DND-41 (cell line): ENCODE measurements around the gene SKIL.

Experiments
- ATAC-seq: fragments of 200-7000 bp; cut with Tn5 transposase; 3 replicates; pipeline ENCODE4 v1.9.1; 2021; ENCODE audit warnings: low read depth; ENCODE audit not compliant: insufficient read depth
- DNase-seq: peaks from one replicate; pipeline ENCODE4 v3.0.0-alpha.2; 2020
- H2AFZ ChIP-seq: 2 replicates; pipeline ENCODE4 v1.6.0; 2012; ENCODE audit warnings: low read depth, low read length
- H3K27ac ChIP-seq: 2 replicates; pipeline ENCODE4 v1.5.1; 2012; ENCODE audit warnings: low read length, inconsistent platforms
- H3K27me3 ChIP-seq: fragments of 200-600 bp; sonication (generic); 2 replicates; pipeline ENCODE4 v1.6.0; 2012; ENCODE audit warnings: low read length, mild to moderate bottlenecking, inconsistent platforms; ENCODE audit not compliant: insufficient read depth, poor library complexity
- H3K36me3 ChIP-seq: 2 replicates; pipeline ENCODE4 v1.5.1; 2012; ENCODE audit warnings: low read length, inconsistent platforms; ENCODE audit not compliant: insufficient read depth
- H3K4me1 ChIP-seq: 2 replicates; pipeline ENCODE4 v1.5.1; 2012; ENCODE audit warnings: mild to moderate bottlenecking, low read length; ENCODE audit not compliant: insufficient read depth
- H3K4me2 ChIP-seq: 2 replicates; pipeline ENCODE4 v1.6.0; 2012; ENCODE audit warnings: mild to moderate bottlenecking, moderate library complexity, low read length, inconsistent platforms; ENCODE audit not compliant: insufficient read depth
- H3K4me3 ChIP-seq, 2 experiments: fragments of 200-600 bp in 1 of 2; shearing (Covaris generic) in 1 of 2; 2 replicates each; pipeline ENCODE4 v1.5.1; 2012 to 2016; ENCODE audit warnings: inconsistent platforms in 2 of 2, low read length in 2 of 2, mild to moderate bottlenecking in 2 of 2, low read depth in 1 of 2, moderate library complexity in 1 of 2
- H3K79me2 ChIP-seq: 2 replicates; pipeline ENCODE4 v1.6.0; 2012; ENCODE audit warnings: low read length, inconsistent platforms; ENCODE audit not compliant: insufficient read depth
- H3K9ac ChIP-seq: 2 replicates; pipeline ENCODE4 v1.6.0; 2012; ENCODE audit warnings: low read depth, mild to moderate bottlenecking, inconsistent platforms, low read length, moderate library complexity
- H3K9me3 ChIP-seq: 2 replicates; pipeline ENCODE4 v1.5.1; 2012; ENCODE audit warnings: low read length, moderate library complexity, mild to moderate bottlenecking, inconsistent platforms; ENCODE audit not compliant: insufficient read depth, severe bottlenecking
- H4K20me1 ChIP-seq: 2 replicates; pipeline ENCODE4 v1.6.0; 2012; ENCODE audit warnings: low read length; ENCODE audit not compliant: insufficient read depth
- CTCF ChIP-seq: IDR thresholded peaks from 2 replicates; pipeline ENCODE4 v1.5.1; 2012; ENCODE audit warnings: borderline replicate concordance, low read length, moderate library complexity, mild to moderate bottlenecking; ENCODE audit not compliant: poor library complexity, severe bottlenecking; ENCODE audit errors: extremely low read depth
- EZH2 ChIP-seq: IDR thresholded peaks from 3 replicates; pipeline ENCODE4 v1.6.1; 2012; ENCODE audit warnings: borderline replicate concordance, low read depth, mild to moderate bottlenecking, moderate library complexity, low read length, inconsistent platforms; ENCODE audit not compliant: severe bottlenecking

The SKIL gene

DNA sequence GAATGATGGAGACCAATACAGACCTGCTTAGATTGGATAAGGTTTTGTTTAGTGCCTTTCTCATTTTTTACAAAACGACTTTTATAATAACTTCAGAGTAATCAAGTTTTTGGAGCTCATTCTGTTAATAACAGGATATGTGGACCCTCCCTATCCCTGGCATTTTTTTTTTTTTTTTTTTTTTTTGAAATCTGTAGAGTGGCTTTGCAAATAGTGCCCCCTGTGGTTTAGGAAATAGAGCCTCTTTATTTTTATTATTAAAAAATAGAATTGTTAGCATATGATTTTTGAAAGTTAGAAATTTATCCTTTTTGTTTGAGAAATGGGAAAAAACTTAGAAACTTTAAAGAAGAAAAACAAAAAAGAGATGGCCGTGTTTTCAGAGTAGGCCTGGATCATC lies 11.4 kb downstream of the SKIL start:
- Histone ChIP-seq H3K4me2 (no peak overlapping the region), H3K9me3 (no peaks in the 10 kb centered on the region), H4K20me1 (no peaks in the 10 kb centered on the region), H2AFZ (no peak overlapping the region), H3K36me3 (no peaks in the 10 kb centered on the region), H3K4me1 (0 out of 2 replicates have a peak, but pooled peaks cover 3% of the 10 kb centered on the region), H3K27me3 (no peaks in the 10 kb centered on the region), H3K9ac (no peak overlapping the region), H3K79me2 (0 out of 2 replicates have a peak, but pooled peaks cover 4% of the 10 kb centered on the region), H3K27ac (no peak overlapping the region), H3K4me3 (no peak overlapping the region)
- TF ChIP-seq EZH2 (no peak), CTCF (peak; percentile 28)
- DNase-seq (no peak), ATAC-seq (no peak)

DNA sequence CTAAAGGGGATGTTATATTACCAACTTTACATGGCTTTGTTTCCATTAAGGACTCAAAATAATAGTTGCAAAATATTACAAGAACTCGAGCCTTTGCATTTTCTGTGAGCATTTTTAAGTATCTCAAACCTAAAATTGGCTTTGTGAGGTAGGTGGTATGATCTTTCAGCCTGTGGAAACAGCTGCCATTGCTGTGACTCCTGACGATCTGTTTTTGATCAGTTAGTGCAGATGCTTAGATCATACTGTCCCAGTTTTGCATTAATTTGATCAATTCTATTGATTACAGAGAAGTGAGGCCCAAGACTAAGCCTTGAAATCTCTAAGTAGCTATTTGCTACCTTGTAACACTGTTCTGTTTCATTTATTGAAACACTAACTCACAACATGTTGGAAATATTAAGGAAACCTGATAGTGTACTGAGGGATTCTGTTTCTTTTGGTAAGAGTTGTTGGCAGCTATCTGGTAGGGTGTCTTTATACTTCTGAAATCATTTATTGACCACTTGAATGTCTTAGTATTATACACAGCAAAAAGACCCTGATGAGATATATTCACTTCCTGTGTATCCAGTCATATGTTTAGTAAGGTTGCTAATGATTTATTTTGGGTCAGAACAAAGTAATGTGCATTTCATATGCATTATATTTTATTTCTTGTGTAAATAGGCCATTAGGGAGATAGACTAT lies 14.8 kb downstream of the SKIL start:
- no peaks in the 10 kb centered on the region for H3K4me1 ChIP-seq
- TF ChIP-seq EZH2 (no peak), CTCF (no peak)
- H3K9ac ChIP-seq, result no peak overlapping the region
- no peaks in the 10 kb centered on the region for H3K36me3 ChIP-seq
- no peak for ATAC-seq
- H3K79me2 ChIP-seq, result 0 out of 2 replicates have a peak, but pooled peaks cover 4% of the 10 kb centered on the region
- DNase-seq, result no peak
- no peaks in the 10 kb centered on the region for H3K27me3 ChIP-seq
- H3K27ac ChIP-seq, result no peak overlapping the region
- no peak overlapping the region for H3K4me2 ChIP-seq
- no peak overlapping the region for H3K4me3 ChIP-seq
- H2AFZ ChIP-seq, result no peak overlapping the region
- H3K9me3 ChIP-seq, result no peaks in the 10 kb centered on the region
- no peaks in the 10 kb centered on the region for H4K20me1 ChIP-seq

DNA sequence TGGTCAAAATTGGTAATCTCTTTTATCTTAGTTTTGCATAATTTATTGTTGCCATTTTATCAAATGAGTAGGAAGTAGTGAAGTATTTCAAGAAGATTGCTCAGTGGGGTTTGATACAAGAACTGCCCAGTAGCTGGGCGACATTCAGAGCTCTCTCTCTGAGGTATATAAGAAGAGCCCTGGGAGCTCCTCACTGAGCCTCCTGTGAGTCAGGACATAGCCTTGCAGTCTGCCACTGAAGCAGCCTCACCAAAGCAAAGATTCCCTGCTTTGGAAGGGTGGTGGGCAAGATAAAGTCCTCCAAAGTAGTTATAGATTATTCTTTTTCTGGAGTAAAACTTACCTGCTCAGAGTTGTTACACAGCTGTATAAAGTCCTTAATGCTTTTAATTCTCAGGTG lies 26.1 kb downstream of the SKIL start:
- H3K4me3 ChIP-seq, result no peak overlapping the region
- no peak for ATAC-seq
- H2AFZ ChIP-seq, result no peak overlapping the region
- H3K9ac ChIP-seq, result no peak overlapping the region
- no peaks in the 10 kb centered on the region for H3K79me2 ChIP-seq
- no peaks in the 10 kb centered on the region for H3K9me3 ChIP-seq
- peaks cover 18% of the 10 kb centered on the region; the same call in 1 of the 2 replicates for H3K36me3 ChIP-seq
- H4K20me1 ChIP-seq, result no peaks in the 10 kb centered on the region
- H3K27me3 ChIP-seq, result no peaks in the 10 kb centered on the region
- no peak overlapping the region for H3K4me2 ChIP-seq
- DNase-seq, result no peak
- H3K4me1 ChIP-seq, result no peaks in the 10 kb centered on the region
- TF ChIP-seq EZH2, result no peak
- TF ChIP-seq CTCF, result no peak
- no peak overlapping the region for H3K27ac ChIP-seq
